ENCODE results near the gene TEX11. TPM values are rescaled to one million over a fixed set of nuclear protein-coding genes. Genes with fewer than 3 reads are reported as not detected.
"Not testable (repeated sequence)": the region's sequence is repeated elsewhere in the genome, so short reads cannot be mapped to it uniquely, and the experiment has no call there.

The TEX11 gene
- total RNA-seq, 4 donors from 2014 or later, result not detected

DNA sequence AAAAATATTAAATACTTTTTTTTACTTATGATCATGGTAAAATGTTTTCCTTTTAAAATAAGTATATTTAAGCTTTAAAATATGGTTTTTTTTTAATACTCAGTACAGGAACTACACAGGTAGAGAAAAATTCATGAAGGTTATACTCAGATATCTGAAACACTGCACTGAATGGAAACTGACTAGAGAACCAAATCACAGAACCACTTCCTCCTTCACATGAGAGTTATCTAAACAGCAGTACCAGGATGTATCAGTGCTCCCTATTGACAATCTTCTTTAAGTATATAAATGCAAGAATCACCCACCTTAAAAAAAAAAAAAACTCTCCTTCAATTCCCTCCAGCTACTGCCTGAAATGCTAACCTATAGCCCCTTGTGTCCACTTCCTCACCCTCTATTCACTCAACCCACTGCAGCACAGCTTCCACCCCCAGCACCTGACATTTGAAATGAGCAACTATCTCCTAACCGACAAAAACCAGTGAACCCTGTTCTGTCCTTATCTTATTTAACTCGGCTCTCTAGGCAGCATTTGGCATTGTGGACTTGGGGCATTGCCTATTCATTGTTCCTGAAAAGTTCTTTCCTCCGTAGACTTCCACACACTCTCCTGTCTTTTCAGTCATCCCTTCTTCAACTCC lies 13.3 kb upstream of the TEX11 start:
- intact Hi-C loops (cut with DNase I), result no loop called here
- Histone ChIP-seq H3K27ac (replicated peaks in 1 of 4) (no peak overlapping the region), H3K4me1 (no peaks in the 10 kb centered on the region), H3K36me3 (no peaks in the 10 kb centered on the region), H3K27me3 (no peaks in the 10 kb centered on the region), H3K4me3 (no peak overlapping the region), H3K9me3 (no peaks in the 10 kb centered on the region)
- DNase-seq (ENCODE audit: extremely low spot score), result no peak
- TF ChIP-seq POLR2AphosphoS5 (IDR thresholded peaks at IDR 0.05) (no peak), POLR2A (IDR thresholded peaks at IDR 0.05; ENCODE audit: low read depth) (no peak), EP300 (IDR thresholded peaks at IDR 0.05) (no peak)
- TF ChIP-seq, protein P1, sequence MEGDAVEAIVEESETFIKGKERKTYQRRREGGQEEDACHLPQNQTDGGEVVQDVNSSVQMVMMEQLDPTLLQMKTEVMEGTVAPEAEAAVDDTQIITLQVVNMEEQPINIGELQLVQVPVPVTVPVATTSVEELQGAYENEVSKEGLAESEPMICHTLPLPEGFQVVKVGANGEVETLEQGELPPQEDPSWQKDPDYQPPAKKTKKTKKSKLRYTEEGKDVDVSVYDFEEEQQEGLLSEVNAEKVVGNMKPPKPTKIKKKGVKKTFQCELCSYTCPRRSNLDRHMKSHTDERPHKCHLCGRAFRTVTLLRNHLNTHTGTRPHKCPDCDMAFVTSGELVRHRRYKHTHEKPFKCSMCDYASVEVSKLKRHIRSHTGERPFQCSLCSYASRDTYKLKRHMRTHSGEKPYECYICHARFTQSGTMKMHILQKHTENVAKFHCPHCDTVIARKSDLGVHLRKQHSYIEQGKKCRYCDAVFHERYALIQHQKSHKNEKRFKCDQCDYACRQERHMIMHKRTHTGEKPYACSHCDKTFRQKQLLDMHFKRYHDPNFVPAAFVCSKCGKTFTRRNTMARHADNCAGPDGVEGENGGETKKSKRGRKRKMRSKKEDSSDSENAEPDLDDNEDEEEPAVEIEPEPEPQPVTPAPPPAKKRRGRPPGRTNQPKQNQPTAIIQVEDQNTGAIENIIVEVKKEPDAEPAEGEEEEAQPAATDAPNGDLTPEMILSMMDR (IDR thresholded peaks at IDR 0.05), result no peak
- WGBS, result 31% methylated on average over 3 of the region's 3 CpGs

DNA sequence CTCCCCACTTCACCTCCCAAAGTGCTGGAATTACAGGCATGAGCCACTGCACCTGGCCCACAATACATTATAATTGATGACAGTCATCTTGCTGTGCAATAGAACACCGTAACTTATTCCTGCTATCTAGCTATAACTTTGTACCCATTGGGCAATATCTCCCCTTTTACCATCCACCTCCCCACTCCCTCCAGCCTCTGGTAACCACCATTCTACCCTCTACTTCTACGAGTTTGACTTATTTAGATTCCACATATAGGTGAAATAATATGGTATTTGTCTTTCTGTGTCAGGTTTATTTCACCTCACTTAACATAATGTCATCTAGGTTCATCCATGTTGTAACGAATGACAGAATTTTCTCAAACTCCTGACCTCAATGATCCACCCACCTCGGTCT lies 8.2 kb upstream of the TEX11 start:
- 94% methylated on average over 4 of the region's 4 CpGs for WGBS
- H3K36me3 ChIP-seq, result no peaks in the 10 kb centered on the region
- no peak overlapping the region for H3K27ac ChIP-seq (replicated peaks in 1 of 4)
- DNase-seq (ENCODE audit: extremely low spot score), result no peak
- no peak for TF ChIP-seq POLR2A (IDR thresholded peaks at IDR 0.05; ENCODE audit: low read depth)
- TF ChIP-seq, protein P1 (IDR thresholded peaks at IDR 0.05), result no peak
- no peak for TF ChIP-seq EP300 (IDR thresholded peaks at IDR 0.05)
- TF ChIP-seq POLR2AphosphoS5 (IDR thresholded peaks at IDR 0.05), result no peak
- no peak overlapping the region for H3K4me3 ChIP-seq
- H3K27me3 ChIP-seq, result no peaks in the 10 kb centered on the region
- no peaks in the 10 kb centered on the region for H3K9me3 ChIP-seq
- intact Hi-C loops (cut with DNase I), result no loop called here
- no peaks in the 10 kb centered on the region for H3K4me1 ChIP-seq

DNA sequence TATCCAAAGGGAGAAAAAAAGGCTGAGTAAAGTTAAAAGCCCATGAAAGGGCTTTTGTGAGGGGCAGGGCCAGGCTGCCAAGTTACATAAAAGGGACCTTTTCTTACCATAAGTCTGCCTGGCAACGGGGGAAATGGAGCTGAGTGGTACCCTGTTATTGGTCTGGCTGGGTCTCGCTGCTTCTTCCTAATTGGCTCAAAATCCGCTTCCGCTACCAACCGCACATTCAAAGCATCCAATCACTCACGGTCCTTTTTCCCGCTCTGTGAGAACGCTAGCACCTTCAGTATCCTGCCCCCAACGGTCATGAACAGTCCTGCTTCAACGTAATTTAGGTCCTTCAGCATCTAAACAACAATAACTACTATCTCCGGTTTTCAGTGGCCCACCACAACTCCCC lies 611 bp downstream of the TEX11 start:
- Histone ChIP-seq H3K27me3 (no peaks in the 10 kb centered on the region), H3K4me1 (no peaks in the 10 kb centered on the region), H3K9me3 (no peaks in the 10 kb centered on the region), H3K36me3 (no peaks in the 10 kb centered on the region), H3K4me3 (no peak overlapping the region), H3K27ac (replicated peaks in 1 of 4) (no peak overlapping the region)
- no peak for DNase-seq (ENCODE audit: extremely low spot score)
- 87% methylated on average over 11 of the region's 11 CpGs for WGBS
- TF ChIP-seq POLR2A (IDR thresholded peaks at IDR 0.05; ENCODE audit: low read depth) (no peak), POLR2AphosphoS5 (IDR thresholded peaks at IDR 0.05) (no peak), EP300 (IDR thresholded peaks at IDR 0.05) (no peak)
- TF ChIP-seq, protein P1 (IDR thresholded peaks at IDR 0.05), result no peak
- intact Hi-C loops (cut with DNase I), result no loop called here

DNA sequence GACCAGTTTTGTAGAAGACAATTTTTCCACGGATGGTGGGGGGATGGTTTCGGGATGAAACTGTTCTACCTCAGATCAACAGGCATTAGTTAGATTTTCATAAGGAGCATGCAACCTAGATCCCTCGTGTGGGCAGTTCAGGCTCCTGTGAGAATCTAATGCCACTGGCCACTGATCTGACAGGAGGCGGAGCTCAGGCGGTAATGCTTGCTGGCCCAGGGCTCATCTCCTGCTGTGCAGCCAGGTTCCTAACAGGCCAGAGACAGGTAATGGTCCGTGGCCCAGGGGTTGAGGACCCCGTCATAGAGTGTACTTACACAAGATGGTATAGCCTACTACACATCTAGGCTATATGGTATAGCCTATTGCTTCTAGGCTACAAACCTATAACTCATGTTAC lies 7.0 kb downstream of the TEX11 start:
- Histone ChIP-seq H3K4me1 (no peaks in the 10 kb centered on the region), H3K27ac (replicated peaks in 1 of 4) (no peak overlapping the region), H3K27me3 (no peaks in the 10 kb centered on the region), H3K4me3 (no peak overlapping the region), H3K36me3 (no peaks in the 10 kb centered on the region), H3K9me3 (no peaks in the 10 kb centered on the region)
- 60% methylated on average over 7 of the region's 7 CpGs for WGBS
- TF ChIP-seq POLR2AphosphoS5 (IDR thresholded peaks at IDR 0.05) (no peak), POLR2A (IDR thresholded peaks at IDR 0.05; ENCODE audit: low read depth) (no peak), EP300 (IDR thresholded peaks at IDR 0.05) (no peak)
- TF ChIP-seq, protein P1 (IDR thresholded peaks at IDR 0.05), result no peak
- intact Hi-C loops (cut with DNase I), result no loop called here
- no peak for DNase-seq (ENCODE audit: extremely low spot score)

DNA sequence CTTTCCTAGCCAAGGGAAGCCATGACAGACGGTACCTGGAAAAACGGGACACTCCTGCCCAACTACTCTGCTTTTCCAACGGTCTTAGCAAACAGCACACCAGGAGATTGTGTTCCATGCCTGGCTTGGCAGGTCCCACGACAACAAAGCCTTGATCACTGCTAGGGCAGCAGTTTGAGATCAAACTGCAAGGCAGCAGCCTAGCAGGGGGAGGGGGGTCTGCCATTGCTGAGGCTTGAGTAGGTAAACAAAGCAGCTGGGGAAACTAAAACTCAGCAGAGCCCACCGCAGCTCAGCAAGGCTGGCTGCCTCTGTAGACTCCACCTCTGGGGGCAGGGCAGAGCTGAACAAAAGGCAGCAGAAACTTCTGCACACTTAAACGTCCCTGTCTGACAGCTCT lies 18.1 kb downstream of the TEX11 start:
- H3K4me3 ChIP-seq; intact Hi-C loops (cut with DNase I); H3K27ac ChIP-seq (replicated peaks in 1 of 4); H3K4me1 ChIP-seq; H3K36me3 ChIP-seq; H3K27me3 ChIP-seq; DNase-seq (ENCODE audit: extremely low spot score): not testable (repeated sequence)
- H3K9me3 ChIP-seq, result peaks cover 0 to 17% (median 0%) of the 10 kb centered on the region in 4 donors
- 49% methylated on average over 6 of the region's 6 CpGs for WGBS

Measured in esophagus muscularis mucosa (tissue), 4 donors.